ENCODE data around the gene RSPH1. TPM values are rescaled to one million over a fixed set of nuclear protein-coding genes. Genes with fewer than 3 reads are reported as not detected.
A peak's percentile ranks its signal among the peaks of the same experiment; 100 is the strongest.

Gene RSPH1
- total and polyA plus RNA-seq, 12 donors = 0.13 to 5.8 (median 0.87) TPM; not detected in 2

- Histone ChIP-seq H3K9me3 (replicated peaks in 1 of 3) (no peaks in the 10 kb centered on the region), H3K4me1 (replicated peaks in 1 of 2) (peaks cover 0 to 12% of the 10 kb centered on the region in 2 donors), H3K27me3 (no peaks in the 10 kb centered on the region), H3K36me3 (replicated peaks in 1 of 2) (no peaks in the 10 kb centered on the region), H3K4me3 (peak overlapping the region in 3 of 4 donors; percentile 33 to 55 (median 35)), H3K27ac (peak overlapping the region in 4 of 5 donors; percentile 39 to 86 (median 65))
- WGBS, 4 donors = 21 to 38% (median 26%) methylated on average over 11 to 19 of the region's 19 CpGs
- TF ChIP-seq POLR2A (IDR thresholded peaks at IDR 0.05) (no peak), CTCF (IDR thresholded peaks at IDR 0.05) (no peak)
- peak; percentile 31 to 80 (median 45) for DNase-seq
- intact Hi-C loops (cut with DNase I) = no loop called here
Observed at GRCh38 chr21:42496839-42497202, 797 bp upstream of the RSPH1 start.

DNA sequence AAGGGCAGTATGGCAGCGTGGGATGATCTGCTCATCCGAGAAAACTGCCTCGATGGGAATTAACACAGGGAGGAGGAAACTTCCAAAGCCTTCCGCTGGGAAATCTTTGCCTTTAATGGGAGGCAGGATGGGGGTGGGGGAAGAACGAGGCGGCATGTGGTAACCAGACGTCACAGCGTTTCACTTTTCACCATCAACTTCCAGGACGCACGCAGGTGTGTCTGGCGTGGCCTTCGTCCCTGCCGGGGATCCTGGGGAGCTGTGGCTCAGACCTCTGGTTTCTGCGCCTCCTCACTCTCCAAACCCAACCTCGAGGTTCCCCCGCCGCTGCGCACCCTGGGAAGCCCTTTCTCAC lies 282 bp downstream of the RSPH1 start:
- TF ChIP-seq POLR2A (IDR thresholded peaks at IDR 0.05) (peak; percentile 5 to 23), CTCF (IDR thresholded peaks at IDR 0.05) (peak in 3 of 6 experiments; percentile 16 to 35 (median 20))
- peak overlapping the region in 2 of 4 donors; percentile 21 to 55 for H3K4me3 ChIP-seq
- peak overlapping the region in 2 of 5 donors; percentile 37 to 59 for H3K27ac ChIP-seq

DNA sequence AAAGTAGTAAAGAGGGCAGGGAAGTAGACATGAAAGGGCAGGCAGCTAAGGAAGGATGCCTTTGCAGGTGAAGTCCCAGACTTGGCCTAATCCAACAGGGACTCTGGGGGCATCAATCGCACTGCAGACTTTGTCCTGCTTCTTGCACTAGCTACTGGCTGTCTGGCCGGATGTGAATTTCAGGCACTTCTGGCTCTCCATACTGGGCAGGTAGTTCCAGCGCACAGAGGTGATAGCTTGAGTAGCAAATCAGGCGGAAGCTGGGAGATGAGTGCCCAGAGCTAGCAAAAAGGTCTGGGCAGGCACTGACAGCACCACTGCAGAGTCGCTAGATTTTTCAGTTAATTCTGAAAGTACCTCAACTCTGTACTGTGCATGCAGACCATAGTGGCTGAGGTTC lies 997 bp downstream of the RSPH1 start:
- intact Hi-C loops (cut with DNase I) = no loop called here
- Histone ChIP-seq H3K4me3 (no peak overlapping the region), H3K9me3 (replicated peaks in 1 of 3) (no peaks in the 10 kb centered on the region), H3K4me1 (replicated peaks in 1 of 2) (peaks cover 0 to 12% of the 10 kb centered on the region in 2 donors), H3K36me3 (replicated peaks in 1 of 2) (no peaks in the 10 kb centered on the region), H3K27ac (peak overlapping the region in 1 of 5 donors; percentile 59), H3K27me3 (no peaks in the 10 kb centered on the region)
- TF ChIP-seq POLR2A (IDR thresholded peaks at IDR 0.05) (no peak), CTCF (IDR thresholded peaks at IDR 0.05) (no peak)
- DNase-seq = no peak
- WGBS, 4 donors = 90 to 98% (median 94%) methylated on average over 3 to 5 of the region's 5 CpGs

More for the DNA sequence above, 282 bp downstream of the RSPH1 start:
- Histone ChIP-seq H3K27me3 (no peaks in the 10 kb centered on the region), H3K9me3 (replicated peaks in 1 of 3) (no peaks in the 10 kb centered on the region), H3K36me3 (replicated peaks in 1 of 2) (no peaks in the 10 kb centered on the region), H3K4me1 (replicated peaks in 1 of 2) (peaks cover 0 to 12% of the 10 kb centered on the region in 2 donors)
- DNase-seq = peak in 2 of 7 donors; percentile 41 to 79
- intact Hi-C loops (cut with DNase I) = no loop called here
- 0 to 2% (median 1%) methylated on average over 14 to 18 of the region's 18 CpGs for WGBS, 4 donors

DNA sequence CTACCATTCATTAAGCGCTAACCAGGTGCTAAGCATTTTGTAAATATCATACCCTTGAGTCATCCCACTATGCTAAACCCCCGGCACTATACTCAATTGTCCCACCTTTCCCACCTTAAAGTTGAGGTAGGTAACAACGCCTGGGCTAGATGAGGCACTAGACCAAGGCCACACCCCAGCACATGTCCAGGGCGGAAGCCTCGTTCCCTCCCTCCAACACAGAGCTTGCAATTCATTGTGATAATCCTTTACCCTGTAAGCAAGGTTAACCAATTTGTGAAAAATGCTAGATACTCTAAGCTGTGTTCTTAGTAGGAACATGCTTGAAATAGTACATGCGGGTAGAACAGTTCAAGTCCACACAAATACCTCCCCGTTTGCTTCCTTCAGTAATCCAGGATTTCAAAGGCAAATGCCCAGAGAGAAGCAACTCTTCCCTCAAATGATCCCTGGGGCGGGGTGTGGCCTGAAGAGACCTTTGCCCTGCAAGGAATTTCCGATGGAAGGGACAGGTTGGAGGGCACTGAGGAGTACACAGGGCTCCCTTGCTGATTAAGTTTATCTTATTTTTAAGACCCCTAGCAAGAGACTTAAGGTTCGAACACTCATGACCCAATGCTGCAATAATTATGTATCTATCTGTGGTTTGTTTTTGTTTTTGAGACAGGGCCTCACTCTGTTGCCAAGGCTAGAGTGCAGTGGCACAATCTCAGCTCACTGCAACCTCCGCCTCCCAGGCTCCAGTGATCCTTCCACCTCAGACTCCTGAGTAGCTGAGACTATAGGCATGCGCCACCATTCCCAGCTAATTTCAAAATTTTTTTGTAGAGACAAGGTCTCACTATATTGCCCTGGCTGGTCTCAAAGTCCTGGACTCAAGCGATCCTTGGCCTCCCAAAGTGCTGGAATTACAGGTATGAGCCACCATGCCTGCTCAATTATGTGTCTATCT lies 2.6 kb downstream of the RSPH1 start:
- 75 to 89% (median 80%) methylated on average over 13 of the region's 13 CpGs for WGBS, 4 donors
- no peaks in the 10 kb centered on the region for H3K27me3 ChIP-seq
- H3K4me1 ChIP-seq (replicated peaks in 1 of 2) = peaks cover 0 to 12% of the 10 kb centered on the region in 2 donors
- intact Hi-C loops (cut with DNase I) = no loop called here
- TF ChIP-seq POLR2A (IDR thresholded peaks at IDR 0.05) (no peak), CTCF (IDR thresholded peaks at IDR 0.05) (no peak)
- H3K36me3 ChIP-seq (replicated peaks in 1 of 2) = no peaks in the 10 kb centered on the region
- H3K9me3 ChIP-seq (replicated peaks in 1 of 3) = no peaks in the 10 kb centered on the region
- peak in 1 of 7 donors; percentile 10 for DNase-seq
- no peak overlapping the region for H3K4me3 ChIP-seq
- no peak overlapping the region for H3K27ac ChIP-seq
